ENCODE data around the gene ATP5F1A. TPM values are rescaled to one million over a fixed set of nuclear protein-coding genes. Genes with fewer than 3 reads are reported as not detected.

ATP5F1A gene
- total and polyA plus RNA-seq, 4 donors, result 267 to 618 (median 369) TPM

GRCh38 chr18:46141199-46141598 lies 43.1 kb upstream of the ATP5F1A start:
- DNase-seq (ENCODE audit: low spot score), result no peak
- Histone ChIP-seq H3K27me3 (ENCODE audit: control insufficient read depth in 4 of 4, insufficient read depth in 4 of 4, low read length in 3 of 4) (no peaks in the 10 kb centered on the region), H3K36me3 (ENCODE audit: control insufficient read depth in 4 of 4, insufficient read depth in 3 of 4, low read depth in 1 of 4, low read length in 3 of 4) (no peaks in the 10 kb centered on the region), H3K4me3 (ENCODE audit: low read depth in 1 of 3, low read length in 3 of 3) (no peak overlapping the region), H3K27ac (ENCODE audit: low read depth in 1 of 2, low read length in 2 of 2) (no peak overlapping the region), H3K4me1 (ENCODE audit: control insufficient read depth in 4 of 4, insufficient read depth in 4 of 4, low read length in 3 of 4) (no peaks in the 10 kb centered on the region), H3K9ac (ENCODE audit: low read depth in 1 of 2, low read length in 2 of 2) (no peak overlapping the region), H3K9me3 (ENCODE audit: control insufficient read depth in 4 of 4, low read length in 3 of 4) (no peaks in the 10 kb centered on the region)
- WGBS, result 93% methylated on average over 4 of the region's 4 CpGs
- TF ChIP-seq FOXA1 (IDR thresholded peaks at IDR 0.05) (no peak), TAF1 (conservative IDR thresholded peaks at IDR 0.05) (no peak), NR2F2 (IDR thresholded peaks at IDR 0.05) (no peak), MAX (IDR thresholded peaks at IDR 0.05) (no peak), RAD21 (IDR thresholded peaks at IDR 0.05) (no peak), CTCF (IDR thresholded peaks at IDR 0.05; ENCODE audit: low read depth, low read length, missing input control) (no peak), GABPA (IDR thresholded peaks at IDR 0.05 in 1 of 2, conservative IDR thresholded peaks at IDR 0.05 in 1 of 2) (no peak), HNF4A (conservative IDR thresholded peaks at IDR 0.05) (no peak), RXRA (IDR thresholded peaks at IDR 0.05) (no peak), HNF4G (IDR thresholded peaks at IDR 0.05) (no peak), FOXA2 (IDR thresholded peaks at IDR 0.05) (no peak), JUND (IDR thresholded peaks at IDR 0.05) (no peak)
- TF ChIP-seq, protein P1, sequence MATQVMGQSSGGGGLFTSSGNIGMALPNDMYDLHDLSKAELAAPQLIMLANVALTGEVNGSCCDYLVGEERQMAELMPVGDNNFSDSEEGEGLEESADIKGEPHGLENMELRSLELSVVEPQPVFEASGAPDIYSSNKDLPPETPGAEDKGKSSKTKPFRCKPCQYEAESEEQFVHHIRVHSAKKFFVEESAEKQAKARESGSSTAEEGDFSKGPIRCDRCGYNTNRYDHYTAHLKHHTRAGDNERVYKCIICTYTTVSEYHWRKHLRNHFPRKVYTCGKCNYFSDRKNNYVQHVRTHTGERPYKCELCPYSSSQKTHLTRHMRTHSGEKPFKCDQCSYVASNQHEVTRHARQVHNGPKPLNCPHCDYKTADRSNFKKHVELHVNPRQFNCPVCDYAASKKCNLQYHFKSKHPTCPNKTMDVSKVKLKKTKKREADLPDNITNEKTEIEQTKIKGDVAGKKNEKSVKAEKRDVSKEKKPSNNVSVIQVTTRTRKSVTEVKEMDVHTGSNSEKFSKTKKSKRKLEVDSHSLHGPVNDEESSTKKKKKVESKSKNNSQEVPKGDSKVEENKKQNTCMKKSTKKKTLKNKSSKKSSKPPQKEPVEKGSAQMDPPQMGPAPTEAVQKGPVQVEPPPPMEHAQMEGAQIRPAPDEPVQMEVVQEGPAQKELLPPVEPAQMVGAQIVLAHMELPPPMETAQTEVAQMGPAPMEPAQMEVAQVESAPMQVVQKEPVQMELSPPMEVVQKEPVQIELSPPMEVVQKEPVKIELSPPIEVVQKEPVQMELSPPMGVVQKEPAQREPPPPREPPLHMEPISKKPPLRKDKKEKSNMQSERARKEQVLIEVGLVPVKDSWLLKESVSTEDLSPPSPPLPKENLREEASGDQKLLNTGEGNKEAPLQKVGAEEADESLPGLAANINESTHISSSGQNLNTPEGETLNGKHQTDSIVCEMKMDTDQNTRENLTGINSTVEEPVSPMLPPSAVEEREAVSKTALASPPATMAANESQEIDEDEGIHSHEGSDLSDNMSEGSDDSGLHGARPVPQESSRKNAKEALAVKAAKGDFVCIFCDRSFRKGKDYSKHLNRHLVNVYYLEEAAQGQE (IDR thresholded peaks at IDR 0.05), result no peak

- H3K4me1 ChIP-seq (ENCODE audit: control insufficient read depth in 4 of 4, insufficient read depth in 4 of 4, low read length in 3 of 4), result no peaks in the 10 kb centered on the region
- H3K4me3 ChIP-seq (ENCODE audit: low read depth in 1 of 3, low read length in 3 of 3), result no peak overlapping the region
- 97% methylated on average over 4 of the region's 4 CpGs for WGBS
- no peak for DNase-seq (ENCODE audit: low spot score)
- no peaks in the 10 kb centered on the region for H3K27me3 ChIP-seq (ENCODE audit: control insufficient read depth in 4 of 4, insufficient read depth in 4 of 4, low read length in 3 of 4)
- no peak overlapping the region for H3K27ac ChIP-seq (ENCODE audit: low read depth in 1 of 2, low read length in 2 of 2)
- no peaks in the 10 kb centered on the region for H3K9me3 ChIP-seq (ENCODE audit: control insufficient read depth in 4 of 4, low read length in 3 of 4)
- no peak overlapping the region for H3K9ac ChIP-seq (ENCODE audit: low read depth in 1 of 2, low read length in 2 of 2)
- no peaks in the 10 kb centered on the region for H3K36me3 ChIP-seq (ENCODE audit: control insufficient read depth in 4 of 4, insufficient read depth in 3 of 4, low read depth in 1 of 4, low read length in 3 of 4)
- no peak for TF ChIP-seq NR2F2 (IDR thresholded peaks at IDR 0.05)
- TF ChIP-seq SP1 (IDR thresholded peaks at IDR 0.05), result no peak
Observed at GRCh38 chr18:46140173-46140572, 42.1 kb upstream of the ATP5F1A start.

Measured in liver (tissue), 9 donors.